Kidney epithelial cell (primary cell): Measurements from ENCODE around the gene IL4I1. TPM values are rescaled to one million over a fixed set of nuclear protein-coding genes. Genes with fewer than 3 reads are reported as not detected.

ENCODE experiments used
- DNase-seq: peaks from one replicate; pipeline ENCODE4 v3.0.0-alpha.2; 2010; ENCODE audit warnings: low read depth
- H3K27me3 ChIP-seq: 2 replicates; pipeline ENCODE4 v1.6.0; 2011; ENCODE audit warnings: low read length; ENCODE audit not compliant: control insufficient read depth, insufficient read depth
- H3K36me3 ChIP-seq: 2 replicates; pipeline ENCODE4 v1.5.1; 2011; ENCODE audit warnings: low read length; ENCODE audit not compliant: control insufficient read depth, insufficient read depth
- H3K4me3 ChIP-seq: 2 replicates; pipeline ENCODE4 v1.5.1; 2011; ENCODE audit warnings: low read depth, mild to moderate bottlenecking, control low read depth, low read length
- total RNA-seq: library from RNA; depleted of rRNA; stranded (reverse); fragments of >200 nt; gene quantifications from 2 replicates; pipeline ENCODE4 v1.2.3, GENCODE V29; 2015
- TF ChIP-seq, protein P1 (sequence below): IDR thresholded peaks from 2 replicates; pipeline ENCODE4 v1.5.1; 2011; ENCODE audit warnings: mild to moderate bottlenecking, moderate library complexity, low read length, control low read depth, inconsistent platforms; ENCODE audit not compliant: insufficient read depth, poor library complexity, severe bottlenecking

The IL4I1 gene
- total RNA-seq, 1 donor from 2014 or later: 8.2 TPM

- Histone ChIP-seq H3K36me3 (no peaks in the 10 kb centered on the region), H3K4me3 (no peak overlapping the region), H3K27me3 (peaks cover 8% of the 10 kb centered on the region)
- TF ChIP-seq, protein P1, sequence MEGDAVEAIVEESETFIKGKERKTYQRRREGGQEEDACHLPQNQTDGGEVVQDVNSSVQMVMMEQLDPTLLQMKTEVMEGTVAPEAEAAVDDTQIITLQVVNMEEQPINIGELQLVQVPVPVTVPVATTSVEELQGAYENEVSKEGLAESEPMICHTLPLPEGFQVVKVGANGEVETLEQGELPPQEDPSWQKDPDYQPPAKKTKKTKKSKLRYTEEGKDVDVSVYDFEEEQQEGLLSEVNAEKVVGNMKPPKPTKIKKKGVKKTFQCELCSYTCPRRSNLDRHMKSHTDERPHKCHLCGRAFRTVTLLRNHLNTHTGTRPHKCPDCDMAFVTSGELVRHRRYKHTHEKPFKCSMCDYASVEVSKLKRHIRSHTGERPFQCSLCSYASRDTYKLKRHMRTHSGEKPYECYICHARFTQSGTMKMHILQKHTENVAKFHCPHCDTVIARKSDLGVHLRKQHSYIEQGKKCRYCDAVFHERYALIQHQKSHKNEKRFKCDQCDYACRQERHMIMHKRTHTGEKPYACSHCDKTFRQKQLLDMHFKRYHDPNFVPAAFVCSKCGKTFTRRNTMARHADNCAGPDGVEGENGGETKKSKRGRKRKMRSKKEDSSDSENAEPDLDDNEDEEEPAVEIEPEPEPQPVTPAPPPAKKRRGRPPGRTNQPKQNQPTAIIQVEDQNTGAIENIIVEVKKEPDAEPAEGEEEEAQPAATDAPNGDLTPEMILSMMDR: no peak
- DNase-seq: no peak
Observed at GRCh38 chr19:49892716-49893115, 4.0 kb downstream of the IL4I1 start.

DNA sequence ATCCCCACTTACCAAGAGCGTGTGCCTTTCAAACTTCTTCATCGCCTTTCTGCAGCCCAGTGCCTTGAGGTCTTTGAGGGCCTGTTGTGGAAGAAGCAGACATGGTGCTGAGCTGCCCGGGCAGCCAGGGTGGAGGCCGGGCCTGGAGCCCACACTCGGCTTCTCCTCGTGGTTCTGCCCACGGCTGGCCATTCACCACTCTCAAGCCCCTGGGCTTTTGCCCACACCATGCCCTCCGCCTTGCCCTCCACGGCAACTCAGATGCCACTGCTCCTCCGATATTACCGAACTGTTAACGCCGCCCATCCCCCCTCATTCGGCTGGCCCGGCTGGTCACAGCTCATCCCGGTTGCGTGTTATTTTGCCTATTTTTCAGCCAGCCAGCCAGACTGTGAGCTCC lies 5.3 kb downstream of the IL4I1 start:
- no peaks in the 10 kb centered on the region for H3K36me3 ChIP-seq
- H3K27me3 ChIP-seq: peaks cover 8% of the 10 kb centered on the region
- DNase-seq: no peak
- TF ChIP-seq, protein P1: no peak
- H3K4me3 ChIP-seq: no peak overlapping the region

DNA sequence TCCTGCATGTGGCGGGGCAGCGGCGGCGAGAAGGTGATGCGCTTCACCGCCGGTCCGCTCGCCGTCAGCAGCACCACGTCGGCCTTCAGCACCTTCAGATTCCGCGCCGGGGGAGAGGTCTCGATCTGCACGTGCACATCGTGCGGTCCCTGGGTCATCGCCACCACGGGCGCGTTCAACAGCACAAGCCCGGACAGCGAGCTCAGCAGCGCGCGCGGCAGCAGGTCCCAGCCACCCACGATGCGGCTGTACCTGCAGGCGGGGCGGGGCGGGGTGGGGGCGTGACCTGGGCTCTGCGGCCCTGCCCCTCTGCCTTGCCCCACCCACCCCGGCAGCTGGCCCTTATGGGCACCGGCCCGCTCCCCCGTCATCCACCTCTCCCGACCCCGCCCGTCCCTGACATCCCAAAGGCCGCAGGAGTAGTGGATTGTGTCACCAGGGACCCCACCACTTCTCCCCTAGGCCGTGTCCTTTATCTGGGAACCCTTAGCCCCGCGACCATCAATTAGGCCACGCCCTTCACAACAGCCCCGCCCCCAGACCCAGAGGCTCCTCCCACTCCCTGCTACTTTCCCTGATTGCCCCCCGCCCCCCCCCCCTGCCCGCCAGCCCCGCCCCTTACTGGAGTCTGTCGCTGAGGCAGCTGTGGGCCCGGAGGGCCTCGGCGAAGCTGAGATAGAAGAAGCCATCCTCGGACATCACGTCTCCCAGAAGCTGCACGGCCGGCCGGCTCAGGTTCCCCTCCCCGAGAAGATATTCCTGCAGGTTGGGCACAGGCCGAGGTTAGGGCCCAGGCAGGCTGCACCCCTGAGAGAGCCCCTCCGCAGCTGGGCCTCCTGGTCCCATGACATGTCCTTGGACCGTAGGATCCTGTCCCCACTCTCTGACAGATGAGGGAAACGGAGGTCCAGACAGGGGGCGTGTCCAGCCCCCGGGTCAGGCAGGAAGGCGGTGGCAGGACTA lies 6.1 kb downstream of the IL4I1 start:
- DNase-seq: no peak
- peak overlapping the region; percentile 23 for H3K4me3 ChIP-seq
- no peaks in the 10 kb centered on the region for H3K36me3 ChIP-seq
- peaks cover 8% of the 10 kb centered on the region for H3K27me3 ChIP-seq
- TF ChIP-seq, protein P1: no peak

GRCh38 chr19:49889687-49890348 lies 6.9 kb downstream of the IL4I1 start:
- DNase-seq: no peak
- Histone ChIP-seq H3K4me3 (peak overlapping the region; percentile 23), H3K36me3 (no peaks in the 10 kb centered on the region), H3K27me3 (peaks cover 8% of the 10 kb centered on the region)
- TF ChIP-seq, protein P1: peak; percentile 69

DNA sequence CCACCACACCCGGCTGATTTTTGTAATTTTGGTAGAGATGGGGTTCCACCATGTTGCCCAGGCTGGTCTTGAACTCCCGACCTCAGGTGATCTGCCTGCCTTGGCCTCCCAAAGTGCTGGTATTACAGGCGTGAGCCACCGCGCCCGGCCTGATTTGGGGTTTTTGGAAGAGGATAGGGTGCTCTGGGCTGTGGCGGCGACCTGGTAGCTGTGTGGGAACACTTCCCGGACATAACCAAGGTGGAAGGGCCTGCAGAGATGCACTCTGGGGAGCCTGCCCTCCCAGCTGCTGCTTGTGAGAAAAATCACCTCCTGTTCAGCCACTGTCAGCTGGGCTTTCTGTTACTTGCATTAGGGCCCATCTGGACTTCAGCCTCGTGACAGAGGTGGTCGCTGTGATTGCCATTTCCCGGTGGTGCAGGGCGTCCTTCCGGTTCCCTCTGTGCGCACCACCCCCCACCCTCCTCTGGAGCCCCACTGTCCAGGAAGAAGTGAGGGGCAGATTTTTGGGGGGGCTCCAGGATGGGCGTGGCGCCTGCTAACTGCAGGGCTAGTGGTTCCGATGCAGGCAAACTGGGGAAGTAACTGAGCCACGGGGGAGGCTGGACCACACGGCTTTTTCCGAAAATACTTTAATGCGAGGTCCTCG lies 7.5 kb downstream of the IL4I1 start:
- DNase-seq: no peak
- no peak overlapping the region for H3K4me3 ChIP-seq
- TF ChIP-seq, protein P1: no peak
- H3K36me3 ChIP-seq: no peaks in the 10 kb centered on the region
- peaks cover 8% of the 10 kb centered on the region for H3K27me3 ChIP-seq
